Endodermal cell (in vitro differentiated cells): ENCODE data around the gene HIBADH. TPM values are rescaled to one million over a fixed set of nuclear protein-coding genes. Genes with fewer than 3 reads are reported as not detected.

Experiments used
- DNase-seq: peaks from one replicate; pipeline ENCODE4 v3.0.0-alpha.2; 2017
- H3K27ac ChIP-seq: 2 replicates; pipeline ENCODE4 v1.5.1; 2013; ENCODE audit warnings: mild to moderate bottlenecking, low read depth, low read length, moderate library complexity
- H3K27me3 ChIP-seq: 2 replicates; pipeline ENCODE4 v1.6.1; 2013; ENCODE audit warnings: mild to moderate bottlenecking, low read length, moderate library complexity; ENCODE audit not compliant: insufficient read depth, control insufficient read depth, poor library complexity, severe bottlenecking
- H3K36me3 ChIP-seq: 2 replicates; pipeline ENCODE4 v1.7.0; 2013; ENCODE audit warnings: mild to moderate bottlenecking, low read length, moderate library complexity; ENCODE audit not compliant: control insufficient read depth, insufficient read depth
- H3K4me1 ChIP-seq: one replicate; pipeline ENCODE4 v1.7.0; 2013; ENCODE audit warnings: low read length; ENCODE audit not compliant: control insufficient read depth, insufficient read depth
- H3K4me3 ChIP-seq: 2 replicates; pipeline ENCODE4 v1.5.1; 2013; ENCODE audit warnings: mild to moderate bottlenecking, low read length, moderate library complexity
- H3K9ac ChIP-seq: 2 replicates; pipeline ENCODE4 v1.6.1; 2013; ENCODE audit warnings: mild to moderate bottlenecking, low read length, moderate library complexity; ENCODE audit not compliant: poor library complexity, severe bottlenecking; ENCODE audit errors: extremely low read depth
- H3K9me3 ChIP-seq: 2 replicates; pipeline ENCODE4 v1.6.1; 2013; ENCODE audit warnings: mild to moderate bottlenecking, low read length, moderate library complexity; ENCODE audit not compliant: control insufficient read depth
- H3K27ac Mint-ChIP-seq: 2 replicates; pipeline ENCODE4 v1.8.0; 2020; ENCODE audit warnings: mixed read lengths
- H3K27me3 Mint-ChIP-seq: 2 replicates; pipeline ENCODE4 v1.8.0; 2021; ENCODE audit warnings: mild to moderate bottlenecking, mixed read lengths; ENCODE audit not compliant: insufficient read depth
- H3K36me3 Mint-ChIP-seq: 2 replicates; pipeline ENCODE4 v1.8.0; 2020; ENCODE audit warnings: low read depth, mixed read lengths
- H3K4me1 Mint-ChIP-seq: 2 replicates; pipeline ENCODE4 v1.8.0; 2020; ENCODE audit warnings: mixed read lengths
- H3K4me3 Mint-ChIP-seq: 2 replicates; pipeline ENCODE4 v1.8.0; 2020; ENCODE audit warnings: mild to moderate bottlenecking, moderate library complexity, mixed read lengths
- H3K9me3 Mint-ChIP-seq: 2 replicates; pipeline ENCODE4 v1.8.0; 2020; ENCODE audit warnings: mild to moderate bottlenecking, mixed read lengths
- WGBS, 2 experiments: methylation state at CpG; one replicate each; pipeline versions ENCODE4 v1.1.5 to v1.1.7; 2013; ENCODE audit warnings: missing lambda C conversion rate in 2 of 2, mixed read lengths in 1 of 2; ENCODE audit not compliant: insufficient coverage in 1 of 2, insufficient read length in 1 of 2; 5-methylcytosine and 5-hydroxymethylcytosine counted together
- total RNA-seq, 2 donors: library from RNA; stranded (reverse); fragmentation: NEBNext Ultra II Directional in 1 of 2; extraction: Animal tissue kit (Norgen Biotek cat#: 25700) in 1 of 2; gene quantifications; 2 replicates in 1 of 2; 3 replicates in 1 of 2; pipeline ENCODE4 v1.2.1, GENCODE V29; 2021
- TF ChIP-seq, protein P1 (sequence below): fragments of 200-600 bp; sonication (generic); conservative IDR thresholded peaks from 2 replicates; pipeline ENCODE4 v1.5.0; 2021; ENCODE audit warnings: antibody characterized with exemption, mild to moderate bottlenecking

Gene HIBADH
- total RNA-seq, 2 donors from 2014 or later: 48.3 to 78.1 TPM

GRCh38 chr7:27635728-27636127 lies 27.0 kb downstream of the HIBADH start:
- no CpG with 5 or more reads among the region's 1 CpG for WGBS, 2 experiments
- Mint-ChIP-seq H3K4me3 (no peak overlapping the region), H3K4me1 (peaks cover 50% of the 10 kb centered on the region), H3K36me3 (peaks cover 38% of the 10 kb centered on the region), H3K9me3 (peaks cover 2% of the 10 kb centered on the region), H3K27me3 (no peaks in the 10 kb centered on the region), H3K27ac (no peak overlapping the region)
- no peak overlapping the region for H3K27ac ChIP-seq
- no peak overlapping the region for H3K4me3 ChIP-seq
- H3K36me3 ChIP-seq: no peaks in the 10 kb centered on the region
- no peaks in the 10 kb centered on the region for H3K9me3 ChIP-seq
- no peaks in the 10 kb centered on the region for H3K27me3 ChIP-seq
- no peak overlapping the region for H3K9ac ChIP-seq
- TF ChIP-seq, protein P1, sequence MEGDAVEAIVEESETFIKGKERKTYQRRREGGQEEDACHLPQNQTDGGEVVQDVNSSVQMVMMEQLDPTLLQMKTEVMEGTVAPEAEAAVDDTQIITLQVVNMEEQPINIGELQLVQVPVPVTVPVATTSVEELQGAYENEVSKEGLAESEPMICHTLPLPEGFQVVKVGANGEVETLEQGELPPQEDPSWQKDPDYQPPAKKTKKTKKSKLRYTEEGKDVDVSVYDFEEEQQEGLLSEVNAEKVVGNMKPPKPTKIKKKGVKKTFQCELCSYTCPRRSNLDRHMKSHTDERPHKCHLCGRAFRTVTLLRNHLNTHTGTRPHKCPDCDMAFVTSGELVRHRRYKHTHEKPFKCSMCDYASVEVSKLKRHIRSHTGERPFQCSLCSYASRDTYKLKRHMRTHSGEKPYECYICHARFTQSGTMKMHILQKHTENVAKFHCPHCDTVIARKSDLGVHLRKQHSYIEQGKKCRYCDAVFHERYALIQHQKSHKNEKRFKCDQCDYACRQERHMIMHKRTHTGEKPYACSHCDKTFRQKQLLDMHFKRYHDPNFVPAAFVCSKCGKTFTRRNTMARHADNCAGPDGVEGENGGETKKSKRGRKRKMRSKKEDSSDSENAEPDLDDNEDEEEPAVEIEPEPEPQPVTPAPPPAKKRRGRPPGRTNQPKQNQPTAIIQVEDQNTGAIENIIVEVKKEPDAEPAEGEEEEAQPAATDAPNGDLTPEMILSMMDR: no peak
- DNase-seq: no peak
- peaks cover 9% of the 10 kb centered on the region for H3K4me1 ChIP-seq

DNA sequence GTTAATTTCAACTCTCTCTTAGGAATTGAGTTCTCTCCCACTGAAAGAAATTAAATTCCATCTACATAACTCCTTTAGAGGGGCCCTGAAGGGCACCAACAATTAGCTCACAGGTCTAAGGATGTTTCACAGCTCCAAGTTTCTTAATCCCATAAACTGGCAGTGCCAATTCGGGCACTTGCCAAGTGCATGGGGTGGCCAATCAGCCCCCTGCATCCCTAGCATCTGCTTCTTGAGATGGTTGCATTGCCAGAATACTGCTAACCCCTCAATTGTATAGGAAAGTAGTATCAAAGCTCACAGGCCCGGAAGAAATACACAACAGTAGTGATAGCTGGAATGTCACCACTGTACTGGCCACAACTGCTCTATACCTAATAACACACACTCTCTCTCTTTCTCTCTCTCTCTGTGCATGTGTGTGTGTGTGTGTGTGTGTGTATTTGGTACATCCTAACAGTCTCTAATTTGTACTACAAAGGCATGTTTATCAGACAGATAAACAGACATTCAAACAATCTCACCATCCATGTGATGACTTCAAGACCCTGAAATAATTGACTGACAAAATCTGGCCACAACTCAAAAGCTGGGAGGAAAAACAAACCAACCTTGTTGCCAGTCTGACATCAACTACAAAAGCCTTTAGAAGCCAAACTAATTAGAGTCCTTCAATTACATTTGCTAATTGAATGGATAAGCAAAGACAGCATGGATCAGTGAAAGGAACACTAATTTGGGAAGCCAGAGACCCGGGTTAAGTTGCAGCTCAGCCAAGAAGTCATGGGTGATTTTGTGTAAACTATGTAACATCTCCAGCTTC lies 27.8 kb downstream of the HIBADH start:
- peaks cover 9% of the 10 kb centered on the region for H3K4me1 ChIP-seq
- DNase-seq: no peak
- no peaks in the 10 kb centered on the region for H3K36me3 ChIP-seq
- Mint-ChIP-seq H3K27me3 (no peaks in the 10 kb centered on the region), H3K4me3 (no peak overlapping the region), H3K4me1 (peaks cover 50% of the 10 kb centered on the region), H3K36me3 (peaks cover 33% of the 10 kb centered on the region), H3K9me3 (peaks cover 2% of the 10 kb centered on the region), H3K27ac (no peak overlapping the region)
- H3K9ac ChIP-seq: no peak overlapping the region
- no peaks in the 10 kb centered on the region for H3K27me3 ChIP-seq
- no peak overlapping the region for H3K4me3 ChIP-seq
- no peaks in the 10 kb centered on the region for H3K9me3 ChIP-seq
- TF ChIP-seq, protein P1: no peak
- 91 to 100% methylated on average over 1 to 3 of the region's 3 CpGs for WGBS, 2 experiments
- H3K27ac ChIP-seq: no peak overlapping the region

- Mint-ChIP-seq H3K4me3 (no peak overlapping the region), H3K27ac (no peak overlapping the region), H3K36me3 (peaks cover 21% of the 10 kb centered on the region), H3K9me3 (no peaks in the 10 kb centered on the region), H3K4me1 (peaks cover 44% of the 10 kb centered on the region), H3K27me3 (no peaks in the 10 kb centered on the region)
- H3K4me1 ChIP-seq: peaks cover 9% of the 10 kb centered on the region
- H3K27ac ChIP-seq: no peak overlapping the region
- no peaks in the 10 kb centered on the region for H3K27me3 ChIP-seq
- H3K9me3 ChIP-seq: no peaks in the 10 kb centered on the region
- peaks cover 12% of the 10 kb centered on the region for H3K36me3 ChIP-seq
- H3K4me3 ChIP-seq: no peak overlapping the region
- WGBS, 2 experiments: 78 to 95% methylated on average over 3 to 6 of the region's 6 CpGs
- TF ChIP-seq, protein P1: no peak
- DNase-seq: no peak
- H3K9ac ChIP-seq: no peak overlapping the region
Measured at GRCh38 chr7:27633062-27633461, 29.6 kb downstream of the HIBADH start.
